ENCODE measurements around the gene ECI1. TPM values are rescaled to one million over a fixed set of nuclear protein-coding genes. Genes with fewer than 3 reads are reported as not detected.

Gene ECI1
- total RNA-seq, 1 experiment from 2014 or later, result 95.4 TPM

DNA sequence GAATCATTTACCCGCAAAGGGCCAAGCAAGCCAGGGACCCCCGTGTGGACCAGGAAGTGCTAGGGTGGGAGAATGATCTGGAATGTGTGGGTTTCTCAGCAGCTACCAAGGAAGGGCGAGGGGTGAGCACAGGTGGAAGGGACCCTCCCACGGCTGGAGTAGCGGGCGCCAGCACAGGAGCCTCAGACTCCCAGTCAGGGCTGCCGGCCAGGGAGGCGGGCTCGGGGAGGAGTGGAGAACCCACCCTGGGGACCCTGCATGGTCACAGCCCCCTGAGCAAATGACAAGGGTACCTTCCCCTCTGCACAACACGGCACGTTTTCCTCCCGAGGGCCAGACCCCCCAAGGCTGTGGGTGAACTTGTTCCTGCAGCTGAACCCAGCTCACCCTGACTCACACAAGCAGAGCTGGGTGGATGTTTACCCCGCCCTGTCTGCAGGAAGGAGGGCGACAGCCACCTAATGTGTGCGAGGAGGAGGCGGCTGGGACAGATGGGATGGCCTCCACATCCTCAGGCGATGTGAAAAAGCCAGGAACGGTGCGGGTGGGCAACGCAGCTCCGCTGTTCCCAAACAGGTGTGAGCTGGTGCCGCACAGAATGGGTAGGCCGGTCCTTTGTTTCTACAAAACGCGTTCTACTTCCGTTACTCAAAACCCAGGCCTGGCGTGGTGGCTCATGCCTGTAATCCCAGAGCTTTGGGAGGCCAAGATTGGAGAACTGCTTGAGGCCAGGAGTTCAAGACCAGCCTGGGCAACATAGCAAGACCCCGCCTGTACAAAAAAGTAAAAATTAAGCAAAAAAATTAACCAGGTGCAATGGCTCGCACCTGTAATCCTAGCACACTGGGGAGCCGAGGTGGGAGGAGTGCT is 6.2 kb downstream of the ECI1 start:
- peaks cover 18 to 73% (median 53%) of the 10 kb centered on the region in 3 experiments; a peak in 6 of 7 replicates for H3K36me3 Mint-ChIP-seq (ENCODE audit: insufficient read depth in 1 of 3, low read depth in 3 of 3)

More for the DNA sequence above, 6.2 kb downstream of the ECI1 start:
- Histone ChIP-seq H3T11ph (ENCODE audit: low read length) (no peak overlapping the region), H4K5ac (ENCODE audit: insufficient read length, low read depth, low read length) (no peak overlapping the region), H3K9ac (ENCODE audit: extremely low read depth, insufficient read length, low read length) (no peak overlapping the region), H2BK15ac (ENCODE audit: low read depth, low read length) (no peak overlapping the region), H2AK5ac (ENCODE audit: insufficient read length, low read length) (no peak overlapping the region), H4K20me1 (ENCODE audit: control insufficient read depth, insufficient read depth, insufficient read length) (no peaks in the 10 kb centered on the region), H3K79me2 (ENCODE audit: insufficient read depth, low read length) (no peaks in the 10 kb centered on the region; the same call in 1 of the 2 replicates), H3K14ac (ENCODE audit: insufficient read depth, low read length) (no peak overlapping the region), H3K9me3 (ENCODE audit: control insufficient read depth, low read depth, low read length) (no peaks in the 10 kb centered on the region), H3K79me1 (ENCODE audit: insufficient read depth, low read depth, low read length, poor library complexity, severe bottlenecking) (no peaks in the 10 kb centered on the region), H3K4me2 (ENCODE audit: insufficient read depth, insufficient read length, low read length) (no peak overlapping the region), H3K23me2 (ENCODE audit: insufficient read length, low read depth, low read length, poor library complexity, severe bottlenecking) (peaks cover under 1% of the 10 kb centered on the region), H3K27me3 (ENCODE audit: insufficient read depth, low read length) (no peaks in the 10 kb centered on the region), H3K18ac (ENCODE audit: insufficient read length, low read depth, low read length) (no peak overlapping the region), H2AFZ (ENCODE audit: low read length) (no peak overlapping the region), H3K23ac (ENCODE audit: insufficient read length, low read depth, low read length) (no peak overlapping the region), H2BK120ac (ENCODE audit: low read depth, low read length, poor library complexity, severe bottlenecking) (no peak overlapping the region), H2BK12ac (ENCODE audit: insufficient read length, low read depth, low read length) (no peak overlapping the region), H4K8ac (replicated peaks; ENCODE audit: insufficient read length, low read depth, low read length) (no peak overlapping the region), H3K4ac (ENCODE audit: low read depth, low read length) (no peak overlapping the region), H2BK5ac (ENCODE audit: insufficient read length, low read length) (no peak overlapping the region), H3K56ac (ENCODE audit: insufficient read length, low read depth, low read length) (no peak overlapping the region), H3K27ac (ENCODE audit: insufficient read length, low read depth, low read length) (no peak overlapping the region), H4K91ac (ENCODE audit: insufficient read length, low read depth, low read length) (no peak overlapping the region), H3K4me1 (ENCODE audit: insufficient read depth, low read length) (no peaks in the 10 kb centered on the region), H2BK20ac (ENCODE audit: low read depth, low read length, poor library complexity, severe bottlenecking) (no peak overlapping the region)
- no peak overlapping the region; a peak in 1 of 5 replicates for H3K4me3 Mint-ChIP-seq
- TF ChIP-seq, protein P1, sequence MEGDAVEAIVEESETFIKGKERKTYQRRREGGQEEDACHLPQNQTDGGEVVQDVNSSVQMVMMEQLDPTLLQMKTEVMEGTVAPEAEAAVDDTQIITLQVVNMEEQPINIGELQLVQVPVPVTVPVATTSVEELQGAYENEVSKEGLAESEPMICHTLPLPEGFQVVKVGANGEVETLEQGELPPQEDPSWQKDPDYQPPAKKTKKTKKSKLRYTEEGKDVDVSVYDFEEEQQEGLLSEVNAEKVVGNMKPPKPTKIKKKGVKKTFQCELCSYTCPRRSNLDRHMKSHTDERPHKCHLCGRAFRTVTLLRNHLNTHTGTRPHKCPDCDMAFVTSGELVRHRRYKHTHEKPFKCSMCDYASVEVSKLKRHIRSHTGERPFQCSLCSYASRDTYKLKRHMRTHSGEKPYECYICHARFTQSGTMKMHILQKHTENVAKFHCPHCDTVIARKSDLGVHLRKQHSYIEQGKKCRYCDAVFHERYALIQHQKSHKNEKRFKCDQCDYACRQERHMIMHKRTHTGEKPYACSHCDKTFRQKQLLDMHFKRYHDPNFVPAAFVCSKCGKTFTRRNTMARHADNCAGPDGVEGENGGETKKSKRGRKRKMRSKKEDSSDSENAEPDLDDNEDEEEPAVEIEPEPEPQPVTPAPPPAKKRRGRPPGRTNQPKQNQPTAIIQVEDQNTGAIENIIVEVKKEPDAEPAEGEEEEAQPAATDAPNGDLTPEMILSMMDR (conservative IDR thresholded peaks at IDR 0.05), result no peak
- DNase-seq, result no peak
- no peak overlapping the region for H3K27ac Mint-ChIP-seq
- H3K4me1 Mint-ChIP-seq, result no peaks in the 10 kb centered on the region; a peak in 1 of 4 replicates
- WGBS (ENCODE audit: extremely low coverage, insufficient read length, low lambda C conversion rate), result no CpG with 5 or more reads among the region's 30 CpGs
- H3K9me3 Mint-ChIP-seq, result no peaks in the 10 kb centered on the region; a peak in 1 of 5 replicates
- no peaks in the 10 kb centered on the region for H3K27me3 Mint-ChIP-seq (ENCODE audit: low read depth)
